Measurements from ENCODE around the gene RNF152. TPM values are rescaled to one million over a fixed set of nuclear protein-coding genes. Genes with fewer than 3 reads are reported as not detected.

The RNF152 gene
- total RNA-seq, 1 experiment from 2014 or later = 0.18 TPM

- Histone ChIP-seq H3K27me3 (ENCODE audit: control insufficient read depth, insufficient read depth, low read length) (no peaks in the 10 kb centered on the region; the same call in 1 of the 2 replicates), H3K4me1 (ENCODE audit: control insufficient read depth, insufficient read depth, low read length) (no peaks in the 10 kb centered on the region), H3K27ac (ENCODE audit: low read length) (no peak overlapping the region), H3K9me3 (ENCODE audit: control insufficient read depth, insufficient read depth, low read depth, low read length) (no peaks in the 10 kb centered on the region), H3K36me3 (ENCODE audit: control insufficient read depth, insufficient read depth, low read length) (no peaks in the 10 kb centered on the region), H3K4me3 (ENCODE audit: low read depth in 2 of 2, low read length in 2 of 2) (no peak overlapping the region)
- ATAC-seq = no peak
- ChIA-PET CTCF (no interaction called here), POLR2A (no interaction called here)
- no TSS peak for BruUV-seq (replicated peaks)
- no peak for DNase-seq (ENCODE audit: low read depth, low spot score)
- TF ChIP-seq REST (IDR thresholded peaks at IDR 0.05; ENCODE audit: insufficient read depth in 1 of 2, low read depth in 2 of 2, low read length in 1 of 2) (no peak), CTCF (IDR thresholded peaks at IDR 0.05) (no peak), SIN3A (IDR thresholded peaks at IDR 0.05; ENCODE audit: borderline replicate concordance, insufficient read depth, low read depth, low read length) (no peak), TCF7L2 (IDR thresholded peaks at IDR 0.05; ENCODE audit: low read depth, low read length) (no peak), POLR2AphosphoS5 (IDR thresholded peaks at IDR 0.05; ENCODE audit: low read depth, low read length) (no peak)
- intact Hi-C loops (cut with micrococcal nuclease; ENCODE audit: unreplicated experiment) = no loop called here
- in situ Hi-C loops (cut with HindIII; ENCODE audit: low pct_unique_long_range_greater_than_20kb, low sequenced_read_pairs) = no loop called here
These were observed 913 bp downstream of the RNF152 start for GRCh38 chr18:61891894-61892293.

GRCh38 chr18:61891271-61891670, 1.5 kb downstream of the RNF152 start:
- TF ChIP-seq REST (IDR thresholded peaks at IDR 0.05; ENCODE audit: insufficient read depth in 1 of 2, low read depth in 2 of 2, low read length in 1 of 2) (no peak), POLR2AphosphoS5 (IDR thresholded peaks at IDR 0.05; ENCODE audit: low read depth, low read length) (no peak), TCF7L2 (IDR thresholded peaks at IDR 0.05; ENCODE audit: low read depth, low read length) (no peak), SIN3A (IDR thresholded peaks at IDR 0.05; ENCODE audit: borderline replicate concordance, insufficient read depth, low read depth, low read length) (no peak), CTCF (IDR thresholded peaks at IDR 0.05) (no peak)
- intact Hi-C loops (cut with micrococcal nuclease; ENCODE audit: unreplicated experiment) = no loop called here
- Histone ChIP-seq H3K27me3 (ENCODE audit: control insufficient read depth, insufficient read depth, low read length) (no peaks in the 10 kb centered on the region; the same call in 1 of the 2 replicates), H3K27ac (ENCODE audit: low read length) (no peak overlapping the region), H3K36me3 (ENCODE audit: control insufficient read depth, insufficient read depth, low read length) (no peaks in the 10 kb centered on the region), H3K9me3 (ENCODE audit: control insufficient read depth, insufficient read depth, low read depth, low read length) (no peaks in the 10 kb centered on the region), H3K4me3 (ENCODE audit: low read depth in 2 of 2, low read length in 2 of 2) (no peak overlapping the region), H3K4me1 (ENCODE audit: control insufficient read depth, insufficient read depth, low read length) (no peaks in the 10 kb centered on the region)
- DNase-seq (ENCODE audit: low read depth, low spot score) = no peak
- ChIA-PET POLR2A (no interaction called here), CTCF (no interaction called here)
- no peak for ATAC-seq
- in situ Hi-C loops (cut with HindIII; ENCODE audit: low pct_unique_long_range_greater_than_20kb, low sequenced_read_pairs) = no loop called here
- BruUV-seq (replicated peaks) = no TSS peak

All from Panc1 (cell line).